ENCODE results near the gene DSN1. TPM values are rescaled to one million over a fixed set of nuclear protein-coding genes. Genes with fewer than 3 reads are reported as not detected.

DSN1 gene
- total and polyA plus RNA-seq, 2 of the 8 experiments (the other 6 are each of a cell fraction or from before 2014, with no cell fraction given): 12.0 to 26.2 TPM

- Histone ChIP-seq H3K56ac (replicated peaks; ENCODE audit: insufficient read length, low read depth, low read length) (no peak overlapping the region), H3K23ac (ENCODE audit: insufficient read length) (no peak overlapping the region), H3K9ac (replicated peaks in 1 of 4; ENCODE audit: extremely low read depth in 1 of 4, low read depth in 3 of 4, low read length in 3 of 4) (no peak overlapping the region), H2AFZ (ENCODE audit: low read length) (no peak overlapping the region), H3K27ac (ENCODE audit: low read depth, low read length) (no peak overlapping the region), H2AK5ac (ENCODE audit: low read depth, low read length) (no peak overlapping the region), H2BK120ac (replicated peaks; ENCODE audit: low read depth, low read length) (no peak overlapping the region), H3K23me2 (ENCODE audit: low read depth, low read length) (peaks cover 8% of the 10 kb centered on the region), H3K4ac (replicated peaks; ENCODE audit: insufficient read length, low read depth, low read length) (no peak overlapping the region), H3K27me3 (replicated peaks in 1 of 4; ENCODE audit: control insufficient read depth in 3 of 4, extremely low read depth in 1 of 4, insufficient read depth in 3 of 4, low read length in 3 of 4) (no peaks in the 10 kb centered on the region), H3K36me3 (ENCODE audit: control insufficient read depth in 2 of 4, insufficient read depth in 4 of 4, low read length in 3 of 4) (no peaks in the 10 kb centered on the region), H2BK15ac (ENCODE audit: low read length) (no peak overlapping the region), H3K18ac (ENCODE audit: extremely low read depth, low read length) (no peak overlapping the region), H2BK20ac (ENCODE audit: low read length) (no peak overlapping the region), H4K8ac (ENCODE audit: extremely low read depth, insufficient read depth, low read length) (no peak overlapping the region), H3K9me3 (ENCODE audit: insufficient read depth in 2 of 2, low read depth in 1 of 2, low read length in 1 of 2) (no peaks in the 10 kb centered on the region), H3K4me3 (ENCODE audit: extremely low read depth in 1 of 4, insufficient read depth in 2 of 4, low read depth in 3 of 4, low read length in 4 of 4) (no peak overlapping the region), H3K14ac (ENCODE audit: insufficient read length) (no peak overlapping the region), H3K79me1 (ENCODE audit: low read depth, low read length) (peaks cover 2% of the 10 kb centered on the region; the same call in 1 of the 2 replicates), H3K79me2 (ENCODE audit: control insufficient read depth in 1 of 2, insufficient read depth in 2 of 2, low read length in 2 of 2) (peaks cover 0 to 5% of the 10 kb centered on the region in 2 experiments; a peak in 1 of 4 replicates), H4K91ac (replicated peaks; ENCODE audit: insufficient read length, low read length) (no peak overlapping the region), H3K4me1 (replicated peaks in 1 of 4; ENCODE audit: control insufficient read depth in 3 of 4, insufficient read depth in 4 of 4, low read length in 3 of 4) (peaks cover 0 to 5% (median 1%) of the 10 kb centered on the region in 4 experiments; a peak in 3 of 7 replicates), H2BK5ac (ENCODE audit: low read depth, low read length) (no peak overlapping the region), H3K4me2 (ENCODE audit: insufficient read depth in 1 of 2, low read depth in 2 of 2, low read length in 2 of 2) (no peak overlapping the region), H4K5ac (ENCODE audit: insufficient read length, low read depth, low read length) (no peak overlapping the region), H4K20me1 (replicated peaks in 1 of 2; ENCODE audit: control insufficient read depth in 1 of 2, insufficient read depth in 2 of 2, low read length in 2 of 2) (no peaks in the 10 kb centered on the region), H2BK12ac (ENCODE audit: low read depth, low read length) (no peak overlapping the region)
- POLR2A ChIA-PET (ENCODE audit: partially characterized antibody): no interaction called here
- WGBS, 2 experiments (ENCODE audit: extremely low coverage in 1 of 2, insufficient coverage in 1 of 2, insufficient read length in 1 of 2, insufficient replicate concordance in 2 of 2, low coverage in 1 of 2, low lambda C conversion rate in 2 of 2, missing lambda C conversion rate in 1 of 2): 80% methylated on average over 3 of the region's 3 CpGs; no CpG with 5 or more reads in 1 of the 2 experiments
- CTCF ChIA-PET (ENCODE audit: partially characterized antibody): interaction anchor here (0.5 to 2.3 kb wide), 7 partner anchors 13 to 219 kb away, joined by 3 to 6 read pairs (median 3); no protein-coding TSS in a partner anchor
- no peak for DNase-seq (ENCODE audit: low read depth in 1 of 2, low spot score in 2 of 2)
- no peak for FAIRE-seq
- TF ChIP-seq GTF2F1 (IDR thresholded peaks at IDR 0.05; ENCODE audit: borderline replicate concordance, low read depth, low read length) (no peak), BACH1 (IDR thresholded peaks at IDR 0.05; ENCODE audit: low read length) (no peak), CHD1 (IDR thresholded peaks at IDR 0.05; ENCODE audit: low read depth, low read length) (no peak), PHF8 (conservative IDR thresholded peaks at IDR 0.05; ENCODE audit: low read depth, low read length) (no peak), RAD21 (IDR thresholded peaks at IDR 0.05 in 1 of 2, conservative IDR thresholded peaks at IDR 0.05 in 1 of 2; ENCODE audit: low read depth in 2 of 2, low read length in 2 of 2) (no peak), EP300 (IDR thresholded peaks at IDR 0.05; ENCODE audit: borderline replicate concordance in 1 of 2, low read depth in 2 of 2, low read length in 2 of 2) (no peak), NANOG (IDR thresholded peaks at IDR 0.05; ENCODE audit: insufficient read depth, low read depth, low read length, poor library complexity, severe bottlenecking) (no peak), NRF1 (IDR thresholded peaks at IDR 0.05; ENCODE audit: low read depth, low read length) (no peak), SIN3A (conservative IDR thresholded peaks at IDR 0.05 in 1 of 2, IDR thresholded peaks at IDR 0.05 in 1 of 2; ENCODE audit: low read depth in 1 of 2, low read length in 2 of 2) (no peak), RNF2 (IDR thresholded peaks at IDR 0.05; ENCODE audit: borderline replicate concordance, low read depth, low read length, missing control alignments, poor library complexity, severe bottlenecking) (no peak)
Measured at GRCh38 chr20:36777576-36777975, 4.0 kb upstream of the DSN1 start.

Measured in H1 (cell line).